ENCODE results near the gene TP73.
A peak's percentile ranks its signal among the peaks of the same experiment; 100 is the strongest.

TP73 gene

GRCh38 chr1:3744646-3745045 lies 92.3 kb downstream of the TP73 start:
- DNase-seq (ENCODE audit: low spot score), result no peak
- ChIA-PET CTCF (no interaction called here), POLR2A (ENCODE audit: low non-redundant PET) (no interaction called here)
- TF ChIP-seq, protein P1, sequence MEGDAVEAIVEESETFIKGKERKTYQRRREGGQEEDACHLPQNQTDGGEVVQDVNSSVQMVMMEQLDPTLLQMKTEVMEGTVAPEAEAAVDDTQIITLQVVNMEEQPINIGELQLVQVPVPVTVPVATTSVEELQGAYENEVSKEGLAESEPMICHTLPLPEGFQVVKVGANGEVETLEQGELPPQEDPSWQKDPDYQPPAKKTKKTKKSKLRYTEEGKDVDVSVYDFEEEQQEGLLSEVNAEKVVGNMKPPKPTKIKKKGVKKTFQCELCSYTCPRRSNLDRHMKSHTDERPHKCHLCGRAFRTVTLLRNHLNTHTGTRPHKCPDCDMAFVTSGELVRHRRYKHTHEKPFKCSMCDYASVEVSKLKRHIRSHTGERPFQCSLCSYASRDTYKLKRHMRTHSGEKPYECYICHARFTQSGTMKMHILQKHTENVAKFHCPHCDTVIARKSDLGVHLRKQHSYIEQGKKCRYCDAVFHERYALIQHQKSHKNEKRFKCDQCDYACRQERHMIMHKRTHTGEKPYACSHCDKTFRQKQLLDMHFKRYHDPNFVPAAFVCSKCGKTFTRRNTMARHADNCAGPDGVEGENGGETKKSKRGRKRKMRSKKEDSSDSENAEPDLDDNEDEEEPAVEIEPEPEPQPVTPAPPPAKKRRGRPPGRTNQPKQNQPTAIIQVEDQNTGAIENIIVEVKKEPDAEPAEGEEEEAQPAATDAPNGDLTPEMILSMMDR (conservative IDR thresholded peaks at IDR 0.05; ENCODE audit: low read depth), result no peak
- H3K27ac ChIP-seq, result no peak overlapping the region

GRCh38 chr1:3745071-3745470 lies 92.8 kb downstream of the TP73 start:
- no peak overlapping the region for H3K27ac ChIP-seq
- POLR2A ChIA-PET (ENCODE audit: low non-redundant PET), result no interaction called here
- TF ChIP-seq, protein P1 (conservative IDR thresholded peaks at IDR 0.05; ENCODE audit: low read depth), result no peak
- CTCF ChIA-PET, result no interaction called here
- no peak for DNase-seq (ENCODE audit: low spot score)

- DNase-seq (ENCODE audit: low spot score), result no peak
- POLR2A ChIA-PET (ENCODE audit: low non-redundant PET), result no interaction called here
- TF ChIP-seq, protein P1 (conservative IDR thresholded peaks at IDR 0.05; ENCODE audit: low read depth), result no peak
- peak overlapping the region; percentile 65 for H3K27ac ChIP-seq
- CTCF ChIA-PET, result no interaction called here
Observed at GRCh38 chr1:3745590-3746381, 93.5 kb downstream of the TP73 start.

GRCh38 chr1:3746389-3746829 lies 94.1 kb downstream of the TP73 start:
- DNase-seq (ENCODE audit: low spot score), result no peak
- CTCF ChIA-PET, result no interaction called here
- POLR2A ChIA-PET (ENCODE audit: low non-redundant PET), result no interaction called here
- TF ChIP-seq, protein P1 (conservative IDR thresholded peaks at IDR 0.05; ENCODE audit: low read depth), result no peak
- H3K27ac ChIP-seq, result peak overlapping the region; percentile 65

DNA sequence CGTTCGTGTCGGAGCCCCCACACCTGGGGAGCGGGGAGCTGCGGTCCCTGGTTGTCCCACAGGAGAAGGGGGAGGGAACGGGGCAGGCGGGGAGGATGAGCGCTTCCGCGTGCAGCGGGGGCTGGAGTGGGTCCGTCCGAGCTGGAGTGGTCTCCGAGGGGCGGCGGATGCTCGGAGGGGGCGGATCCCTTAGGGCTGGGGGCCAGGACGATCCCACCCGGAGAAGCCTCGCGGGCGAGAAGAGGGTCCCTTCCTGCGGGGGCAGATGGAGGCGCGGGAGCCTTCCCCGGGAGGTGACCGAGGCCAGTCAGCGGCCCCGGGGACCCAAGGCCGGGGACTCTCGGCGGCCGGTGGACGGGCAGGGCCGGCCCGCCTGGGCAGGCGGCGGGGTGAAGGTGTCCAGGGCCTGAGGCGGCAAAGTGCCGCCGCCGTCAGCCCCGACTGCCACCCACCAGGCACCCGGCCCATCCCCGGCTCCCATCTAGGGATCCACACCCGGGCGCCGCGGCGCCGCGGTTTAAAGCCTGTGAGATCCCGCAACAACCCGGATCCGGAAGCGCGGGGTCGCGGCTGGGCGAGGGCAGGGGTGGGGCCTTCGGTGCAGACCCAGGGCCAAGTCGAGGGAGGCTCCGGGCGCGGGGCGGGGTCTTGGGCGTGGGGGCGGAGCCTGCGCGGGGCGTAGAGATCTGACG lies 94.7 kb downstream of the TP73 start:
- peak overlapping the region; percentile 65 for H3K27ac ChIP-seq
- peak; percentile 90 for DNase-seq (ENCODE audit: low spot score)
- TF ChIP-seq, protein P1 (conservative IDR thresholded peaks at IDR 0.05; ENCODE audit: low read depth), result no peak
- ChIA-PET CTCF (no interaction called here), POLR2A (ENCODE audit: low non-redundant PET) (no interaction called here)

DNA sequence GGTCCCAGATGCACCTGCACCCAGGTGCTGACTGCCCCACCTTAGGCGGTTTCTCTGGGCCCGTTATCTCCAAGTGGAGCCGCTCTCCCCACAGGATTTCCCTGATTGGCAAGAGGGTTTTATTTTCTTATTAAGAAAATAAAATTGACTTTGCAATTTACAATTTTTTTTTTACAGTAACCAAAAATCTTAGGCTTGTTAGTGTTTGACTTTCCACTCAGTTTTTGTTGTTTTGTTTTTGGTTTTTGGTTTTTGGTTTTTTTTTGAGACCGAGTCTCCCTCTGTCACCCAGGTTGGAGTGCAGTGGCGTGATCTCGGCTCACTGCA lies 95.2 kb downstream of the TP73 start:
- H3K27ac ChIP-seq, result no peak overlapping the region
- TF ChIP-seq, protein P1 (conservative IDR thresholded peaks at IDR 0.05; ENCODE audit: low read depth), result no peak
- ChIA-PET POLR2A (ENCODE audit: low non-redundant PET) (no interaction called here), CTCF (no interaction called here)
- DNase-seq (ENCODE audit: low spot score), result no peak

All from RWPE1 (cell line).